Neural crest cell (in vitro differentiated cells): ENCODE data around the gene KSR1. TPM values are rescaled to one million over a fixed set of nuclear protein-coding genes. Genes with fewer than 3 reads are reported as not detected.
A peak's percentile ranks its signal among the peaks of the same experiment; 100 is the strongest.

ENCODE experiments used
- DNase-seq: peaks from one replicate; pipeline ENCODE4 v3.0.0; 2021; ENCODE audit warnings: low read depth, mixed read lengths, low spot score
- H3K27ac Mint-ChIP-seq: one replicate; pipeline ENCODE4 v1.8.0; 2021; ENCODE audit warnings: mild to moderate bottlenecking, mixed read lengths; ENCODE audit not compliant: unreplicated experiment
- H3K27me3 Mint-ChIP-seq: 2 replicates; pipeline ENCODE4 v1.8.0; 2021; ENCODE audit warnings: low read depth, mild to moderate bottlenecking, mixed read lengths
- H3K36me3 Mint-ChIP-seq: 2 replicates; pipeline ENCODE4 v1.8.0; 2021; ENCODE audit warnings: low read depth, mild to moderate bottlenecking, mixed read lengths
- H3K4me1 Mint-ChIP-seq: 2 replicates; pipeline ENCODE4 v1.8.0; 2021; ENCODE audit warnings: mixed read lengths
- H3K4me3 Mint-ChIP-seq: one replicate; pipeline ENCODE4 v1.8.0; 2021; ENCODE audit warnings: mild to moderate bottlenecking, mixed read lengths
- H3K9me3 Mint-ChIP-seq: 2 replicates; pipeline ENCODE4 v1.8.0; 2021; ENCODE audit warnings: mixed read lengths
- total RNA-seq: library from RNA; stranded (reverse); gene quantifications from 2 replicates; pipeline ENCODE4 v1.2.1, GENCODE V29; 2021
- TF ChIP-seq, protein P1 (sequence below): fragments of 200-600 bp; sonication (generic); conservative IDR thresholded peaks from 2 replicates; pipeline ENCODE4 v1.5.0; 2021; ENCODE audit warnings: antibody characterized with exemption, mild to moderate bottlenecking

The KSR1 gene
- total RNA-seq, 1 donor from 2014 or later, result 28.0 TPM

DNA sequence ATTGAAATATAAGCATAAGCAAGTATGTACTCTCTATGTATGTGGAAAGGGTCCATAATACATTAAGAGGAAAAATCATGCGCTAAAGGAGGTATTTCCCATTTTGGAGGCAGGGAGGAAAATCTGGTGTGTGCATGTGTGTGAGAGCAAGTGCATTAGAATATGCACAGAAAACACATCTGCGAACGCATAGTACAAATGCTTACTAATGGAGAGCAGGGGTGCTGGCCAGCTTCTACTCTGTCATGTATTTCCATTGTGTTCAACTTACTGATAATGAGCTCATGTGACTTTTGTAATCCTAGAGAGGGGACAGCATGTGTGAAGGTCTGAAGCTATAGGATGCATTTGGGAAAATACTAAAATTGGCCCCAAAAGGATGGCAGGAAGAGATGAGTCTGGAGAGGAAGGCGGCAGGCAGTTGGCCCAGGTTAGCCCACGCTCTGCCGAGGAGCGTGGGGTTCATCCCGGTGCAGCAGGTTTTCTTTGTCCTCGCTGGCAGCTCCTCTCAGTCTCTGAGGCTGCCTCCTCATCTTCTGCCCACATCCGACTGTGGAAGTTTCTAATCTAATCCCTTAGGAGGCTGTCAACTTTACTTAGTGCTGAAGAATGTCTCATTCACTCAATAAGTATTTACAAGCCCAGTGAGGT lies 17.8 kb upstream of the KSR1 start:
- Mint-ChIP-seq H3K27ac (no peak overlapping the region), H3K4me3 (no peak overlapping the region), H3K9me3 (no peaks in the 10 kb centered on the region), H3K36me3 (no peaks in the 10 kb centered on the region), H3K4me1 (no peaks in the 10 kb centered on the region), H3K27me3 (no peaks in the 10 kb centered on the region)
- no peak for DNase-seq
- TF ChIP-seq, protein P1, sequence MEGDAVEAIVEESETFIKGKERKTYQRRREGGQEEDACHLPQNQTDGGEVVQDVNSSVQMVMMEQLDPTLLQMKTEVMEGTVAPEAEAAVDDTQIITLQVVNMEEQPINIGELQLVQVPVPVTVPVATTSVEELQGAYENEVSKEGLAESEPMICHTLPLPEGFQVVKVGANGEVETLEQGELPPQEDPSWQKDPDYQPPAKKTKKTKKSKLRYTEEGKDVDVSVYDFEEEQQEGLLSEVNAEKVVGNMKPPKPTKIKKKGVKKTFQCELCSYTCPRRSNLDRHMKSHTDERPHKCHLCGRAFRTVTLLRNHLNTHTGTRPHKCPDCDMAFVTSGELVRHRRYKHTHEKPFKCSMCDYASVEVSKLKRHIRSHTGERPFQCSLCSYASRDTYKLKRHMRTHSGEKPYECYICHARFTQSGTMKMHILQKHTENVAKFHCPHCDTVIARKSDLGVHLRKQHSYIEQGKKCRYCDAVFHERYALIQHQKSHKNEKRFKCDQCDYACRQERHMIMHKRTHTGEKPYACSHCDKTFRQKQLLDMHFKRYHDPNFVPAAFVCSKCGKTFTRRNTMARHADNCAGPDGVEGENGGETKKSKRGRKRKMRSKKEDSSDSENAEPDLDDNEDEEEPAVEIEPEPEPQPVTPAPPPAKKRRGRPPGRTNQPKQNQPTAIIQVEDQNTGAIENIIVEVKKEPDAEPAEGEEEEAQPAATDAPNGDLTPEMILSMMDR, result no peak

DNA sequence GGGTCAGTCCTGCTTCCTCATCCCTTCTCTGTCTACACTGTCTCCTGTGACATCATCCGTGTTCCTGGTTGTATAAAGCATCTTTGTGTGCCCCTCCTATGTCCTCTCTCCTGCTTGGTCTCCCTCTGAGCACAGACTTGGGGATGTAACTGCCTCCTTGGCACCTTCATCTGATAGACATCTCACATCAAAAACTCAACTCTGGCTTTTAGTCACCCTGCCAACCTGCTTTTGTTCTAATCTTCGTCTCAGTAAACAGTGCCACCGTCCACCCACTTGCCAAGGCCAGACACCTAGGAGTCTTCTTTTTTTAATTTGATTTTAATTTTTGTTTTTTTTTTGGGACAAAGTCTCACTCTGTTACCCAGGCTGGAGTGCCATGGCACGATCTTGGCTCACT lies 16.9 kb upstream of the KSR1 start:
- no peaks in the 10 kb centered on the region for H3K27me3 Mint-ChIP-seq
- no peaks in the 10 kb centered on the region for H3K36me3 Mint-ChIP-seq
- H3K4me1 Mint-ChIP-seq, result no peaks in the 10 kb centered on the region
- H3K9me3 Mint-ChIP-seq, result no peaks in the 10 kb centered on the region
- H3K27ac Mint-ChIP-seq, result no peak overlapping the region
- TF ChIP-seq, protein P1, result no peak
- H3K4me3 Mint-ChIP-seq, result no peak overlapping the region
- no peak for DNase-seq

DNA sequence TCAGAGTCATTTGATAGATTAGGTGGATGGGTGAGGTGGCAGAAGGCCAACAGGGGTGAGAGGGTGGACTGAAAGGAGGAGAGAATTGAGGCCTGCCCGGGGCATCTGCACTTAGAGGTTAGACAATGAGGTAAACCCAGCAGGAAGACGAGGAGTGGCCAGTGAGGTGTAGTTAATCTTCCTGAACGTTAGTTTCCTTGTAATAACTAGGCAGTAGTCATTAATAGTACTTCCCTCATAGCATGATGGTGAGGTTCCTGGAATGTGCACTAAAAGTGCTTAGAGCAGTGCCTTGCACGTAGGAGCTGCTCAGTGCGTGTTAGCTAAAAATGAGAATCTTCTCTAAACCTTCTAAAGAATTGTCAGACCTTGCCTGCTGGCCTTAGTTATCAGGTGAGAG lies 13.5 kb upstream of the KSR1 start:
- TF ChIP-seq, protein P1, result no peak
- DNase-seq, result no peak
- no peak overlapping the region for H3K27ac Mint-ChIP-seq
- H3K4me1 Mint-ChIP-seq, result no peaks in the 10 kb centered on the region
- no peaks in the 10 kb centered on the region for H3K36me3 Mint-ChIP-seq
- H3K4me3 Mint-ChIP-seq, result no peak overlapping the region
- no peaks in the 10 kb centered on the region for H3K27me3 Mint-ChIP-seq
- H3K9me3 Mint-ChIP-seq, result no peaks in the 10 kb centered on the region

DNA sequence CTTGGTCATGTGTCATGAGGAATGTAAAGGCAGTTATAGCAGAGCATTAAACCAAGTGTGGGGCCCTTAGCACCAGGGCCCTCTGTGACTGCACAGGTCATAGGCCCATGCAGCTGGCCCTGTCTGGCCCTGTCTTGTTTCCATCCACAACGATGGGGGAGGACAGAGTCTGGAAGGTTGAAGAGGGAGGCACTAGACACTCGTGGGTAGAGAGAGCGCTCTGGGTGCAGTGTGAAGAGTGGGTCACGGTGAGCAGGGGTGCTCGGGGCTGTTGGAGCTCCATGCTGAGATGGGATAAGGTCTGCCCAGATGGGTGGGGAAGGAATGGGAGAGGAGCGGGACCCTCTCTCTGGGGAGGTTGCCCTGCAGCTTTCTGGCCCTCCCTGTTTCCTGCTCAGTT lies 12.8 kb upstream of the KSR1 start:
- H3K9me3 Mint-ChIP-seq, result no peaks in the 10 kb centered on the region
- no peaks in the 10 kb centered on the region for H3K4me1 Mint-ChIP-seq
- TF ChIP-seq, protein P1, result no peak
- no peak overlapping the region for H3K4me3 Mint-ChIP-seq
- H3K27ac Mint-ChIP-seq, result peak overlapping the region; percentile 57
- H3K27me3 Mint-ChIP-seq, result no peaks in the 10 kb centered on the region
- DNase-seq, result no peak
- H3K36me3 Mint-ChIP-seq, result no peaks in the 10 kb centered on the region

DNA sequence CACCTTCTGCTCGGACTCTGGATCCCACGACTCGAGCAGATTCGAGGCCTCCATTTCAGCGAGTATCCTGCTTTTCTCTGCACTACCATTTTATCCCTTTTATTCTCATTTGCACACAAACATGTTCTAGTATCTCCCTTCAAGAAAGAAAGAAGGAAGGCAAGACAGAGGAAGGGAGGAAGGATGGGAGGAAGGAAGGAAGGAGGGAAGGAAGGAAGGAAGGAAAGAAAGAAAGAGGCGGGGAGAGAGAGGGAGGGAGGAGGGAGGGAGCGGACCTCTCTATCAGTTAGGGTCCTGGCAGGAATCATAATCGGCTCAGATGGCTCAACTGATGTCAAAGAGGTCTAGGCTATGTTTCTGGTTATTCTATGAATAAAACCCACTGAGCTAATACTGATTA lies 10.3 kb upstream of the KSR1 start:
- Mint-ChIP-seq H3K9me3 (no peaks in the 10 kb centered on the region), H3K4me3 (no peak overlapping the region), H3K27ac (no peak overlapping the region), H3K4me1 (no peaks in the 10 kb centered on the region), H3K27me3 (no peaks in the 10 kb centered on the region), H3K36me3 (no peaks in the 10 kb centered on the region)
- DNase-seq, result no peak
- TF ChIP-seq, protein P1, result no peak
